HG02981 (cell line): ENCODE data around the gene MRPL10.

Source experiments
- ATAC-seq: cut with Tn5 transposase; IDR thresholded peaks from one replicate; pipeline ENCODE4 v1.9.1; 2021; ENCODE audit warnings: mild to moderate bottlenecking, moderate library complexity; ENCODE audit not compliant: unreplicated experiment

Gene MRPL10

GRCh38 chr17:47831003-47831933 lies at the start of gene MRPL10, which contains the start of gene LRRC46:
Gene MRPL10, minus strand, starts transcription at chr17:47831541. Its CDS starts 30 bp downstream, at chr17:47831511.
Gene LRRC46, plus strand, starts transcription at chr17:47831670. Its CDS starts 320 bp downstream, at chr17:47831990.
- peak; percentile 77 for ATAC-seq

- ATAC-seq: no peak
Observed at GRCh38 chr17:47879776-47880454, 48.6 kb upstream of the MRPL10 start.

GRCh38 chr17:47879028-47879585 lies 47.8 kb upstream of the MRPL10 start:
- no peak for ATAC-seq

- ATAC-seq: no peak
Observed at GRCh38 chr17:47878203-47879027, 47.1 kb upstream of the MRPL10 start.

GRCh38 chr17:47877368-47878034 lies 46.2 kb upstream of the MRPL10 start:
- ATAC-seq: no peak

GRCh38 chr17:47875011-47875985 lies 44.0 kb upstream of the MRPL10 start:
- ATAC-seq: no peak

- no peak for ATAC-seq
Observed at GRCh38 chr17:47873200-47874090, 42.1 kb upstream of the MRPL10 start.

- ATAC-seq: no peak
Observed at GRCh38 chr17:47872651-47873161, 41.4 kb upstream of the MRPL10 start.

- ATAC-seq: no peak
Observed at GRCh38 chr17:47872019-47872650, 40.8 kb upstream of the MRPL10 start.

GRCh38 chr17:47871048-47871447 lies 39.7 kb upstream of the MRPL10 start:
- no peak for ATAC-seq

- ATAC-seq: no peak
Observed at GRCh38 chr17:47870056-47870455, 38.7 kb upstream of the MRPL10 start.

- ATAC-seq: no peak
Observed at GRCh38 chr17:47869114-47869513, 37.8 kb upstream of the MRPL10 start.

- ATAC-seq: no peak
Observed at GRCh38 chr17:47867813-47868533, 36.6 kb upstream of the MRPL10 start.

GRCh38 chr17:47866941-47867340 lies 35.6 kb upstream of the MRPL10 start:
- ATAC-seq: no peak

- ATAC-seq: no peak
Observed at GRCh38 chr17:47864791-47865216, 33.5 kb upstream of the MRPL10 start.

GRCh38 chr17:47862621-47863440 lies 31.5 kb upstream of the MRPL10 start:
- no peak for ATAC-seq
